K562 (cell line): Measurements from ENCODE around the gene BLOC1S2. TPM values are rescaled to one million over a fixed set of nuclear protein-coding genes. Genes with fewer than 3 reads are reported as not detected.

Experiments used
- ELF1 ChIP-seq: fragments of 200-800 bp; sonication (Bioruptor generic); IDR thresholded peaks from 2 replicates; pipeline ENCODE4 v1.6.1; 2016; ENCODE audit warnings: missing genetic modification characterization, missing compliant biosample characterization
- EP400 ChIP-seq: fragments of 450-650 bp; IDR thresholded peaks from 2 replicates; pipeline ENCODE4 v1.6.1; 2017; ENCODE audit warnings: antibody characterized with exemption, mild to moderate bottlenecking, moderate library complexity
- HDAC1 ChIP-seq, 2 experiments: fragments of 450-650 bp; IDR thresholded peaks; 2 replicates each; pipeline ENCODE4 v1.6.1; 2016 to 2017; ENCODE audit warnings: inconsistent platforms in 1 of 2, mild to moderate bottlenecking in 1 of 2, moderate library complexity in 1 of 2
- MBD2 ChIP-seq: sonication (generic); IDR thresholded peaks from 2 replicates; pipeline ENCODE4 v1.6.1; 2016; ENCODE audit warnings: low read depth, borderline replicate concordance
- NKRF ChIP-seq: fragments of 450-650 bp; IDR thresholded peaks from 2 replicates; pipeline ENCODE4 v1.6.1; 2016; ENCODE audit warnings: borderline replicate concordance
- POLR2AphosphoS5 ChIP-seq: IDR thresholded peaks from 2 replicates; pipeline ENCODE4 v1.6.1; 2011; ENCODE audit warnings: mild to moderate bottlenecking, low read depth, low read length, moderate library complexity; ENCODE audit not compliant: control insufficient read depth, insufficient read depth
- RBBP5 ChIP-seq: fragments of 200-600 bp; sonication (generic); IDR thresholded peaks from 2 replicates; pipeline ENCODE4 v1.6.1; 2012; ENCODE audit warnings: borderline replicate concordance, mild to moderate bottlenecking, low read length, control low read depth, inconsistent platforms; ENCODE audit not compliant: insufficient read depth, poor library complexity, severe bottlenecking
- RREB1 ChIP-seq: fragments of 250-450 bp; sonication (Bioruptor Pico); IDR thresholded peaks from 2 replicates; pipeline ENCODE4 v1.4.0; 2020
- SAP30 ChIP-seq: fragments of 200-600 bp; sonication (generic); IDR thresholded peaks from 2 replicates; pipeline ENCODE4 v1.6.1; 2012; ENCODE audit warnings: borderline replicate concordance, low read depth, mild to moderate bottlenecking, moderate library complexity, low read length, control low read depth, inconsistent platforms; ENCODE audit not compliant: insufficient read depth, poor library complexity, severe bottlenecking
- TAF7 ChIP-seq: fragments of 450-650 bp; IDR thresholded peaks from 2 replicates; pipeline ENCODE4 v1.6.1; 2016; ENCODE audit warnings: missing genetic modification characterization, missing compliant biosample characterization
- ZBTB17 ChIP-seq: fragments of 450-650 bp; formaldehyde crosslinking; IDR thresholded peaks from 2 replicates; pipeline ENCODE4 v1.4.0; 2020; ENCODE audit warnings: mild to moderate bottlenecking
- ZC3H8 ChIP-seq: fragments of 450-650 bp; IDR thresholded peaks from 2 replicates; pipeline ENCODE4 v1.6.1; 2017
- ZNF592 ChIP-seq: fragments of 450-650 bp; IDR thresholded peaks from 2 replicates; pipeline ENCODE4 v1.6.1; 2017; ENCODE audit warnings: antibody characterized with exemption, mild to moderate bottlenecking
- polyA plus RNA-seq, 8 experiments: library from polyadenylated mRNA; depleted of rRNA in 4 of 8; stranded (reverse) in 5 of 8; unstranded in 3 of 8; fragments of >200 nt; fragmentation: Nextera tagmentation in 2 of 8; fragmentation: Illumina TruSeq in 1 of 8; extraction: Ambion mirVana in 2 of 8; extraction: Trizol in 1 of 8; gene quantifications; 2 replicates each; pipeline versions ENCODE4 v1.2.1 to v1.2.3, GENCODE V29; 2011 to 2014; ENCODE audit warnings: inconsistent platforms in 1 of 8, missing spikeins in 1 of 8
- total RNA-seq, 7 experiments: library from RNA; depleted of rRNA in 6 of 7; stranded (reverse); fragments of >200 nt in 6 of 7; fragmentation: Illumina TruSeq in 2 of 7; extraction: Trizol in 2 of 7; gene quantifications; 2 replicates each; pipeline versions ENCODE4 v1.2.1 to v1.2.3, GENCODE V29; 2011 to 2021; ENCODE audit warnings: low replicate concordance in 1 of 7

BLOC1S2 gene
- total and polyA plus RNA-seq, 9 of the 15 experiments (the other 6 are each of a cell fraction or from before 2014, with no cell fraction given) = 29.5 to 45.8 (median 34.9) TPM

- TF ChIP-seq ZNF592 (peak; percentile 88), ZBTB17 (peak; percentile 47; the same call in 1 of the 2 replicates), ELF1 (tag) (peak; percentile 74), EP400 (peak; percentile 70; the same call in 1 of the 2 replicates), RBBP5 (peak; percentile 80), HDAC1 (IDR thresholded peaks at IDR 0.05) (peak in 1 of 2 experiments; percentile 86; a peak in 2 of 4 replicates), MBD2 (peak; percentile 57; the same call in 1 of the 2 replicates), ZC3H8 (peak; percentile 32; the same call in 1 of the 2 replicates), RREB1 (CRISPR knock-in tag) (peak; percentile 15; the same call in 1 of the 2 replicates), SAP30 (peak; percentile 70), POLR2AphosphoS5 (peak; percentile 77), NKRF (peak; percentile 92), TAF7 (tag) (peak; percentile 42)
Observed at GRCh38 chr10:100286051-100287033, at the start of gene BLOC1S2 (continued).
